NB4 (cell line): ENCODE results near the gene SLCO3A1.

ENCODE experiments used
- DNase-seq: peaks from one replicate; pipeline ENCODE4 v3.0.0; 2010; ENCODE audit warnings: low read depth
- H3K4me3 ChIP-seq: one replicate; pipeline ENCODE4 v1.5.1; 2011; ENCODE audit warnings: mild to moderate bottlenecking, low read depth, low read length, moderate library complexity
- MYC ChIP-seq: IDR thresholded peaks from 2 replicates; pipeline ENCODE4 v1.6.1; 2011; ENCODE audit warnings: low read depth, low read length
- POLR2A ChIP-seq: IDR thresholded peaks from 2 replicates; pipeline ENCODE4 v1.6.1; 2011; ENCODE audit warnings: mild to moderate bottlenecking; ENCODE audit not compliant: insufficient read length; ENCODE audit errors: extremely low read depth
- TF ChIP-seq, protein P1 (sequence below): IDR thresholded peaks from one replicate; pipeline ENCODE4 v1.5.1; 2012; ENCODE audit warnings: low read depth, low read length
- TF ChIP-seq, protein P2 (sequence below): IDR thresholded peaks from 2 replicates; pipeline ENCODE4 v1.6.1; 2011; ENCODE audit warnings: low read depth, low read length

SLCO3A1 gene

DNA sequence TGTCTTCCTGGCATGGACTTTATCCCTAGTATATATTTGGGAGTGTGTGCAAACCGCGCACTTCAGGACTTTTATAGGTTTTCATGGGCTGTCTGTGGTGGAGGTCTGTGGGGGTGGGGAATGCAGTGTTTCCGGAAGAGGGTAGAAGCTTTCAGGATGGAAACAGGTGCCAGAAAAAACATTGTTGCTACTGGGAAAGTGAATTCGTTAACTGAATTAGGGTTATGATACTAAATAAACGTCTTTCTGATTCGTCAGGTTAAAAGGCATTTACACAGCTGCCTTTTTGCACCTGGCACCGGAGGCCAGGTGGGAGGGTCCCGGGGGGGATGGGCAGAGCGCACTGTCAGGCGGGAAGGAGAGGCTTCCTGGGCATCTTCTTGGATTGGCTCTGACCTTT, 62.1 kb downstream of the SLCO3A1 start:
- H3K4me3 ChIP-seq, result no peak overlapping the region
- no peak for DNase-seq
- TF ChIP-seq POLR2A, result no peak
- TF ChIP-seq, protein P1, sequence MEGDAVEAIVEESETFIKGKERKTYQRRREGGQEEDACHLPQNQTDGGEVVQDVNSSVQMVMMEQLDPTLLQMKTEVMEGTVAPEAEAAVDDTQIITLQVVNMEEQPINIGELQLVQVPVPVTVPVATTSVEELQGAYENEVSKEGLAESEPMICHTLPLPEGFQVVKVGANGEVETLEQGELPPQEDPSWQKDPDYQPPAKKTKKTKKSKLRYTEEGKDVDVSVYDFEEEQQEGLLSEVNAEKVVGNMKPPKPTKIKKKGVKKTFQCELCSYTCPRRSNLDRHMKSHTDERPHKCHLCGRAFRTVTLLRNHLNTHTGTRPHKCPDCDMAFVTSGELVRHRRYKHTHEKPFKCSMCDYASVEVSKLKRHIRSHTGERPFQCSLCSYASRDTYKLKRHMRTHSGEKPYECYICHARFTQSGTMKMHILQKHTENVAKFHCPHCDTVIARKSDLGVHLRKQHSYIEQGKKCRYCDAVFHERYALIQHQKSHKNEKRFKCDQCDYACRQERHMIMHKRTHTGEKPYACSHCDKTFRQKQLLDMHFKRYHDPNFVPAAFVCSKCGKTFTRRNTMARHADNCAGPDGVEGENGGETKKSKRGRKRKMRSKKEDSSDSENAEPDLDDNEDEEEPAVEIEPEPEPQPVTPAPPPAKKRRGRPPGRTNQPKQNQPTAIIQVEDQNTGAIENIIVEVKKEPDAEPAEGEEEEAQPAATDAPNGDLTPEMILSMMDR, result no peak
- TF ChIP-seq MYC, result no peak
- TF ChIP-seq, protein P2, sequence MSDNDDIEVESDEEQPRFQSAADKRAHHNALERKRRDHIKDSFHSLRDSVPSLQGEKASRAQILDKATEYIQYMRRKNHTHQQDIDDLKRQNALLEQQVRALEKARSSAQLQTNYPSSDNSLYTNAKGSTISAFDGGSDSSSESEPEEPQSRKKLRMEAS, result no peak

DNA sequence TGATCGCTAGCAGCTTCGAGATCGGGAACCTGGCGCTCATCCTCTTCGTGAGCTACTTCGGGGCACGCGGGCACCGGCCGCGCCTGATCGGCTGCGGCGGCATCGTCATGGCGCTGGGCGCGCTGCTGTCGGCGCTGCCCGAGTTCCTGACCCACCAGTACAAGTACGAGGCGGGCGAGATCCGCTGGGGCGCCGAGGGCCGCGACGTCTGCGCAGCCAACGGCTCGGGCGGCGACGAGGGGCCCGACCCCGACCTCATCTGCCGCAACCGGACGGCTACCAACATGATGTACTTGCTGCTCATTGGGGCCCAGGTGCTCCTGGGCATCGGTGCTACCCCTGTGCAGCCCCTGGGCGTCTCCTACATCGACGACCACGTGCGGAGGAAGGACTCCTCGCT, 62.5 kb downstream of the SLCO3A1 start:
- H3K4me3 ChIP-seq, result no peak overlapping the region
- no peak for DNase-seq
- TF ChIP-seq MYC (no peak), POLR2A (no peak)
- TF ChIP-seq, protein P1, result no peak
- TF ChIP-seq, protein P2, result no peak

DNA sequence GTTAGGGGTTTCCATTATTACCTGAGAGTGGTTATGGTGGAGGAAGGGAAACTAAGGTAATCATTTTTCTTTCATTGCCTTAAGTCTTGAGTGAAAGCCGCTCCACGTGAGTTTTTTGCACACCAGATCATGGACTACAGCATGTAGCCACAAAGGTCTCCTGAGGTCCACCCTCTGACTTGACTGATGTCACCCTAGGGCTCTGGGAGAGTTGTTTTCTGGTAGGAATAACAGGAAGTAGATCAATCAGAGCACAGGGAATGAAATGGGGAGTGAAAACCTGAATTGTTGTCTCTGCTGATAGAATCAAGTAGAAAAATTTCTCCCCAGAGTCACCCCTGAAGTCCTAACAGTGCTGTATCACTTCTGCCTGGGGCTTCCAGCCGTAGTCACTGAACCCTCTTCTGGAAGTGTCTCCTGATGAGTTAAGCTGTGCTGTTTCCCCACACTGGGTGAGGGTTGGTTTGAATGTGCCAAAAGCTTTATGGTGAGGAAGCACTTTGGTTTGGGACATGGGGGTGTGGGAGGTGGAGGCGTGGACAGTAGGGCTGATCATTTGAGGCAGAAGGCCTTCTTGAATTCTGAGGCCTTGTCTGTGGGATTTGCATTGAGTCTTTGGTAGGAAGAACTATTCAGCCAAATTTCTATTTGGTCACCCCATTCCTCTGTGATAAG, 64.3 kb downstream of the SLCO3A1 start:
- DNase-seq, result no peak
- TF ChIP-seq POLR2A (no peak), MYC (no peak)
- TF ChIP-seq, protein P1, result no peak
- TF ChIP-seq, protein P2, result no peak
- H3K4me3 ChIP-seq, result no peak overlapping the region

DNA sequence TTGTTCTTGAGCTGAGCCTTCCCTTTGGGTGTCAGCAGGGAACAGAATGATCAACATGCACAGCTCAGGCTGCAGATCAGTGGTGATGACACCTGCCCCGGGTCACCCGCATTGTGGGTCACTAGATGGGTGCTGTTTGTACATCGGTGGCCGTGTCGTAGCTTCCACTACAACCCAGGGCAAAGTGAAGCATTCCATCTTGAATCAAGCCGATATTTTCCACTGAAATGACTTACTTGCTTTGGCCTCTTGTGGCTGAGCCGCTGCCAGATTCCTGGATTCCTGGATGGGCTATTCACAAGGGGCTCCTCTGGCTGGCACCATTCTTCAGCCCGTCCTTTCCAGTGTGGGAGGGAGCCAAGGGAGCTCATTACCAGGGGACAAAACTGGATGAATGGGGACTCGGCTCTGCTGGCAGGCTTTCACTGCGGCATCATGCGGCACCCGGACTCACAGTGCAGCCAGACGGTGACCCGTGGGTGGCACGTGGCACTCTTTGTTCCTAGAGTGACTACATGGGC, 65.6 kb downstream of the SLCO3A1 start:
- no peak overlapping the region for H3K4me3 ChIP-seq
- DNase-seq, result no peak
- TF ChIP-seq, protein P2, result no peak
- TF ChIP-seq POLR2A (no peak), MYC (no peak)
- TF ChIP-seq, protein P1, result no peak

DNA sequence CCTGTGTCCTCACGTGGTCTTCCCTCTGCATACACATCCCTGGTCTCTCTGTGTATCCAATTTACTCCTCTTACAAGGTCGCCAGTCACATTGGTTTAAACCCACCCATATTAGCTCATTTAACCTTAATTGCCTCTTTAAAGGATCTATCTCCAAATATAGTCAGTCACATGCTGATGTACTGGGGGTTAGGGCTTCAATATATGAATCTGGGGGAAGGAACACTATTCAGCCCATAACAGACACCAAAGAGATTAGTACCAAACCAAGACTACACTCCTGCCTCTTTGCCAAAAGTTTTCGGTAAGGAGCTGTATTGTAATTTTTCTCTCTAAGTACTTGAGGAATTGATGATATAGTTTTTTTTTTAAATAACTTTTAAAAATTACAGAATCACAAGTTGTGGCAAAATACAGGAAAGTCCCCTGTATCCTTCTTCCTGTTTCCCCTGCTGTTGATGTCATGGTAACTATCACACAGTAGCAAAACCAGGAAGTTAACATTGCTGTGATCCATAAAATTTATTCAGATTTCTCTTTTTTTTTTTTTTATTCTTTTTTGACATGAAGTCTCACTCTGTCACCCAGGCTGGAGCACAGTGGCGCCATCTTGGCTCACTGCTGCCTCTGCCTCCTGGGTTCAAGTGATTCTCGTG, 67.8 kb downstream of the SLCO3A1 start:
- no peak for DNase-seq
- TF ChIP-seq POLR2A (no peak), MYC (no peak)
- TF ChIP-seq, protein P1, result no peak
- TF ChIP-seq, protein P2, result no peak
- no peak overlapping the region for H3K4me3 ChIP-seq
